Islet precursor cell (in vitro differentiated cells): Measurements from ENCODE around the gene SDK2.
A peak's percentile ranks its signal among the peaks of the same experiment; 100 is the strongest.

Experiments used
- DNase-seq: peaks from one replicate; pipeline ENCODE4 v3.0.0-alpha.2; 2018

SDK2 gene

DNA sequence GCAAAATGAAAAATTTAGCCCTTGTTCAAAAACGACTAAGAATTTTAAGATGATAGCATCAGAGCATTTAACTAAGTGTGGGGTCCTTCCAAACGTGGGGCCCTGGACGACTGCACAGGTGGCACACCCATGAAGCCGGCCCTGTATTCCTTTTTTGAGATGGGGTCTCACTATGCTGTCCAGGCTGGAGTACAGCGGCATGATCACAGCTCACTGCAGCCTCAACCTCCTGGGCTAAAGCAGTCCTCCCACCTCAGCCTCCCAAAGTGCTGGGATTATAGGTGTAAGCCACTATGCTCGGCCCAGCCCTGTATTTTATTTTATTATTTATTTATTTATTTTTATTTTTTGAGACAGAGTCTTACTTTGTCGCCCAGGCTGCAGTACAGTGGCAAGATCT lies 241.8 kb downstream of the SDK2 start:
- DNase-seq: no peak

DNA sequence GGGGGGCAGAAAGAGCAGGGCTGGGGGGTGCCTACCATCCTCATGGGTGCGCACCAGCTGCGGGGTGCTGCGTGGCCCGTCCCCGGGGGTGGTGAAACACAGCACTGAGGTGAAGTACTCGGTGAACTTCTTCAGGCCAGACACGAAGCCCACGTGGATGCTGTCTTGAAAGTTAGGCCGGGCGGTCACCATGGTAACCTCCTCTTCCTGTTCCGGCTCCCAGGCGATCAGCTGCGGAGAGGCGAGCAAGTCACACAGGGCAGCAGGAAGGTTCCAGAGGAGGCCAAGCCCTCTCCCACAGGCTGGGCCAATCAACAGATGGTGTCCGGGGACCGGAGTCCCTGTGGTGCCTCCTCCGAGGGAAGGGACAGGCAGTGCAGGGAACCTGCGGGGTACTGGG lies 242.3 kb downstream of the SDK2 start:
- peak; percentile 73 for DNase-seq

DNA sequence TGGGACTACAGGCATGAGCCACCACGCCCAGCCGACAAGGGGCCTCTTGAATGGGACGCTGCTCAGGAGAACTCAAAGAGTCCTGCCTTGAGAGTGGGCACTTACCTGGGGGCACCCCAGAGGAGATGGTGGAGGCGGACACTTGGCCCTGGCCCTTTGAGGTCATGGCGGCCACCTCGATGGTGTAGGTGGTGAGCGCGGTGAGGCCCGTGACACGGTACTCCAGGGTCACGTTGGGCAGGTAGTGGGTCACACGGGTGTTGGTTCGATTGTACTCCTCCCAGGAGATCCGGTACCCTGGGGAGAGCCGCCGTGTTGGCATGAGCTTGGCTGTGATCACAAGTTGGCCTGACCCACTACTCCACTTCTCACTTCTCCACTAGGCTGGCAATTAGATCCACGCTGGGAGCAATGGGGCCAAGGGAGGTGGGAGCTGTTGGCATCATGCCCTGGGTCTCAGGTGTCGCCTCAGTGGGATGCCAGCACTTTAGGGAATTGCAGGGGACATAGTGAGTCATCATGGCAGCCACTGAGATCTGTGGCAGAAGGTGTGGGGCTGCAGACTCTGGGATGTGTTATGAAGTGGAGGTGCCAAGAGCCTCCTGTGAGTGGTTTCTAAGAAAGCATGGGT lies 243.2 kb downstream of the SDK2 start:
- no peak for DNase-seq

- DNase-seq: no peak
These were observed 245.2 kb downstream of the SDK2 start for GRCh38 chr17:73399056-73399455.

DNA sequence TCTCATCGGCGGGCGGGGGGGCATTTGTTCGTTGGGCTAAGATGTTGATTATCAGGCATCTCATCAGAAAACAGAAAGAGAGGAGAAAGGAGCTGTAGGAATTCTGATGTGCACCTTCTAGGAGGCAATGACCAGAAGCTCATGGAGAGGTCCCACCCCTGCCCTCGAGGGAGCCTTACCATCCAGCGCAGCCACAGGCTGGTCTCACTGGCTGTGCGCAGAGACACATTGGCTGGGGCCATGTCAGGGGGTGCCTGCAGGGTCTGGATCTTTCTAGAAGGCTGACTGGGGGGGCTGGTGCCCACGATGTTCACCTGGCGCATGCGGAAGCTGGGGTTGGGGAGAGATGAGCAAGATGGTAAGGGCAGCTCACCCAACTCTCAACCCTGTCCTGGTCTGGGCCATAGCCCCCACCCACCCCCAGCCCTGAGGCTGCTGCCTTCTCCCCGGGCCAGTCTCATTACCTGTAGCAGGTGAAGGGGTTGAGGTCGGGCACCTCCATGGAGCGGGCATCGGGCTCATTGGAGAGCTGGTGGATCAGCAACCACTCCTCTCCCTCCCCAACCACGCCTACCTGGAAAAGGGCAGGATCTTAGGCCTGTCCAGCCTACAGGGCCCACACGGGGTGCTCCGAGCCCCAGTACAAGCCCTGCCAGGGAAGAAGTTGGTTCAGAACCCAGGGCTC lies 246.2 kb downstream of the SDK2 start:
- DNase-seq: no peak

DNA sequence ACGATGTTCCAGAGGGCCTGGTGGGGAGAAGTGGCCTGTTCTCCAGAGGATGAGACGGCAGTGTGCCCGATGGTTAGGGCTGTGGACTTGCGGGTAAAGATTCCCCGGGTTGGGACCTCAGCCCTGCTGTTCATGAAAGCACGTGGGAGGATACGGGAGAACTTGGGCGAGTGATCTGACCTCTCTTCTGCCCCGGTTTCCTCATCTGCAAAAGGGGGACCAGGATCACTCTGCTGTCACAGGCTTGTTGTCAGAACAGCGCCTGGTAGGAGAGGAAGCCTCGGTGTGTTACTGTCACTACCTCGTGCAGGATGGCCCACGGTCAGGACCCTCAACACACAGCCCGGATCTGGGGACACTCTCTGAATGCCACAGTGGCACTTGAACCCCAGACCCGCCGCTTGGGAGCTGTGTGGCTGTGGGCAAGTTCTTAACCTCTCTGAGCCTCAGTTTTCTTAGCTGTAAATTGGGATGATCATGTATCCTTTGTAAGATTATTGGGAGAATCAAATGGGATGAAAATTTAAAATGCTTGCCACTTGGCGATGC lies 246.9 kb downstream of the SDK2 start:
- no peak for DNase-seq

DNA sequence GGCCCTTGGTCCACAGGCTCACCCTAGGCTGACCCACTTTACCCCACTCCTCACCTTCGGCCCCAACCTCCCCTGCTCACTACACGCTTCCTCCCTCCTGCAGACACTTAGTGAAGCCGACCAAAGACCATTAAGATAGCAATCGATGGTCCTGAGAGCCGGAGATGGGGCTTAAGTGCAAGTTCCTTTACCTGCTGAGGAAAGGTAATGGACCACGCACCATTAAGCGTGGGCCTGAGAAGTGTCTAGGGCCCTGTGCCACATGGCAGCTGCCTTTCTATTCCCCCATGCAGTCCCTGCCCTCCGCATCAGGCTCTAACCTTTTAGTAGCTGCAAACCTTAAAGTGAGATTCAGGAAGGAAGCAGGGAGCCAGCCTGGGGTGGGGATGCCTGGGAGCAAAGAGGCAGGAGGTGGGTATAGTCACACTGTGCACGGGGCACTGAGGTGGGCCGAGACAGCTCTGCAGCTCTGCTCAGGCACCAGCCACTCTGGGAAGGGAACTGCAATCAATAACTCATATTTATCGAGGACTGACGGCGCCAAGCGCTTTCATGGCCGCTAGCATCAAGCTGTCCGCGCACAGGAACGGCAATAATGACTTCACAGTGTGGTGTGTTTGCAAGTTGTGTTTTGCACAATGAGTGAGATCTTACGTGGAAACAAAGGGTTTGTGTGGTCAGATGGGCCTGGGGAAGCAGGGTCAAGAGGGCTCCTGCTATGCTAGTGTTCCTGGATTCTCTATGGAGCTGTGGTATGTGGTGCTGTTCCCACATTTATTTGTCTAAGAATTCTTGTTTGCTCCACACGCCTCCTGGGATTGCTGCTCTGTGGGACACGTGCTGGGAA lies 247.6 kb downstream of the SDK2 start:
- no peak for DNase-seq

- DNase-seq: peak; percentile 56
These were observed 249.5 kb downstream of the SDK2 start for GRCh38 chr17:73394512-73395450.

- peak; percentile 69 for DNase-seq
These were observed 250.3 kb downstream of the SDK2 start for GRCh38 chr17:73393962-73394361.

DNA sequence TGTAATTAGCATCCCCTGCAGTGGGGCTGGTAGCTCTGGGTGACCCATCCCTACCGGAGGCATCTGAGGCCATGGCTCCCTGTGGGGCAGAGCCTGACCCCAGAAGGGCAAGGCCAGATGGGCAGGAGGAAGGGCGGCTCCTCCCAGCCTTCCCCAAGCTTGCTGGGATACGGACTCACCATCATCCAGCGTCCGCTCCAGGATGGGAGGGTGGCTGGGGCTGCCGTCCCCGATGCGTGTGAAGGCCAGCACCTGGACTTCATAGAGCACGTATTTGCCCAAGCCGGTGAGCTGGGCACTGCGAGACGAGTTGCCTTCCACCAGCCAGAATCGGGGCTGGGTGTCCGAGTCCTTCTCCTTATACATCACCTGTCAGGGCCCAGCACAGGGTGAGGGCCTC lies 250.9 kb downstream of the SDK2 start:
- DNase-seq: no peak

- DNase-seq: no peak
These were observed 252.6 kb downstream of the SDK2 start for GRCh38 chr17:73391331-73392265.

DNA sequence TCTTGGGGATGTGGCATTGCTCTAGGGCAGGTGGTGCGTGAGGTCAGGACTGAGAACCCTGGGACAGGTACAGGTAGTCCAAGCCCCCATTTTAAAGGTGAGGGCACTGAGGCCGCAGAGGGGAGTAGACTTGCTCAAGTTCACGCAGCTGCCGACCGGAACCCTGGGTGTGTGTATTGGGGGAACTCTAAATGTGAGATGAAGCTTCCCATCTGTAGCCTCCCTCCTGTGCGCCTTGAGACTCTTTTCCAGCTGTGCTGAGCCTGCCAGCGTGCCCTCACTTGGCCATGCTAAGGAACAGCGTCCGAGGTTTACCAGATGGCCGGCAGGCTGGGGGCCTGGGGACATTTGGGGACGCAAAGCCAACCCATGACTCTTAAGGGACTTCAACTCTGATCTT lies 253.4 kb downstream of the SDK2 start:
- no peak for DNase-seq

DNA sequence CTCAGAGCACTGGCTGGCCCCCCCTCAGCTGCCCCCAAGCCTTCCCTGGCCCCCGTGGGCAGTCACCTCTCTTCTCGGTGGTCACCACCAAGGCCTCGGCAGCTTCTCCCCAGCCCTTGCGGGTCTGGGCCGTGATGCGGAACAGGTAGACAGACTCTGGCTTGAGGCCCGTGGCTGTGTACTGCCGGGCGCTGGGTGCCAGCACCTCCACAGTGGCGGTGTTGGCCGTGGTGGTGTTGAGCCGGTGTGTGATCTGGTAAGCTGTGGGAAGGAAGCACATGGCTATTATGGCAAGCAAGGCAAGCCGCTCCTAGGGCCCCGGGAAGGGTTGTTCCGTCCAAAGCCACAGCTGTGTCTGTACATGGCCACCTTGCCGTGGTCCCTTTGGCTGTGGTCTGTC lies 254.0 kb downstream of the SDK2 start:
- no peak for DNase-seq

GRCh38 chr17:73389411-73389810 lies 254.8 kb downstream of the SDK2 start:
- DNase-seq: no peak

- DNase-seq: no peak
These were observed 255.7 kb downstream of the SDK2 start for GRCh38 chr17:73388578-73388905.

DNA sequence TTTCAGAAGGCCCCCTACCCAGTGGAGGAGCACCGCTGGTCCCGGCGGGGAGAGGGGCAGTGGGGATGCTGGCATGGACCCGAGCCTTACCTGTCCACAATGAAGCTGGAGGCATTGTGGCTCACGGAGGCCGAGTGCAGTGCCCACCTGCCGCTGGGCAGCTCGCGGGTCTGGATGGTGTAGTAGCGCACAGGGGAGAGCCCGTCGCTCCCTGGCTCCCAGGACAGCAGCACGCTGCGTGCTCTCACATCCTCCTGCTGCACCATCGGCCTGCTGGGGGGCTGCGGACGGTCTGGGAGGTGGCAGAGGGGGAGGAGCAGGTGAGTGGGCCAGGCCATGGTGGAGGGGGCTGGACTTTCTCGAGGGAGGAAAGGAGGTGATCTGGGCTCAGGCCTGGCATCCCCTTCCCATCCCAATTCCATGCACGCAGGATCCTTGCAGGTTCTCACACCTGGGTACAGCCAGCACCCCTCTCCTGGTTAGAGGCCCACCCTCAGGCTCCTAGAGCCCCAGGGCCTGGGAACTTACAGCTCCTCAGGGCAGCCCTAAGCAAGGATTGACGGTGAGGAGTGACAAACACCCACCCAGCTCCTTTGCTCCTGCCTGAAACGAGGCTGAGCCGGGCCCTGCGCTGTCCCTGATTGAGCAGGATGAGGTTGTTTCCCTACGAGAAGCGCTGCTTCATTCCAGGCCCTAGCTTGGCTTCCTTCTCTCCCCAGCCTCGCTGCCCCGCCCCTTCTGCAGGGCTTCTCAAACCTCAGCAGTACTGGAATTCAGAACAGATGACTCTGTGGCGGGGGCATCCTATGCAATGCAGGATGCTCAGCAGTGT lies 256.3 kb downstream of the SDK2 start:
- peak; percentile 85 for DNase-seq

- DNase-seq: no peak
These were observed 257.7 kb downstream of the SDK2 start for GRCh38 chr17:73386561-73386960.

GRCh38 chr17:73384926-73385325 lies 259.3 kb downstream of the SDK2 start:
- no peak for DNase-seq

- DNase-seq: no peak
These were observed 263.7 kb downstream of the SDK2 start for GRCh38 chr17:73380439-73381106.

- DNase-seq: no peak
These were observed 264.4 kb downstream of the SDK2 start for GRCh38 chr17:73379826-73380225.
